HT-29 (cell line): ENCODE measurements around the gene XKR3. TPM values are rescaled to one million over a fixed set of nuclear protein-coding genes. Genes with fewer than 3 reads are reported as not detected.
"Not testable (repeated sequence)": the region's sequence is repeated elsewhere in the genome, so short reads cannot be mapped to it uniquely, and the experiment has no call there.

Experiments
- DNase-seq: peaks from one replicate; pipeline ENCODE4 v3.0.0-alpha.2; 2015; ENCODE audit warnings: low spot score
- total RNA-seq: library from RNA; depleted of rRNA; stranded (reverse); fragments of >200 nt; shearing (Covaris generic); gene quantifications from 2 replicates; pipeline ENCODE4 v1.2.3, GENCODE V29; 2014; rRNA removed

Gene XKR3
- total RNA-seq = not detected in 2 replicates

- DNase-seq = no peak
Measured at GRCh38 chr22:16824716-16825687, at the start of gene XKR3. TSS of gene XKR3 (minus strand) at chr22:16825411. CDS start at chr22:16808073, 17,338 bp downstream.

DNA sequence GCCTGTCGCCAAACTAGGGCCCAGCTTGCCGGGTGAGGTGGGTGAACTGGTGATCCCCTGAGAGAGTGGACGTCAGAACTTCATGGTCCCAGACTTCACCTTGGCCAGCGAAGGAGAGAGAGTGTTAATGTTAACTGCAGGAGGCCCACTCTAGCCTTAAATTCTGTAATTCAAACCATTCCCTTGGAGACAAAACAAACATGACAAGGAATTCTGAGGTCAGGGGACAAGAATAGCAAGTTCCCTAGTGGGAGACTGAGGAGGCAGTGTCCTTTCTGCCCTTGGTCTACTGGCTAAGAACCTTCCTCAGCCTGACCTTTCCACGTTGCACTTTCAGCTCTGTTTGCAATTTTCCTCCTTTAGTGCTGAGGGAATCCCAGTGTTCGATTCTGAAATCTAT lies 44.4 kb upstream of the XKR3 start:
- not testable (repeated sequence) for DNase-seq

- DNase-seq = no peak
Measured at GRCh38 chr22:16866167-16866566, 41.0 kb upstream of the XKR3 start.

DNA sequence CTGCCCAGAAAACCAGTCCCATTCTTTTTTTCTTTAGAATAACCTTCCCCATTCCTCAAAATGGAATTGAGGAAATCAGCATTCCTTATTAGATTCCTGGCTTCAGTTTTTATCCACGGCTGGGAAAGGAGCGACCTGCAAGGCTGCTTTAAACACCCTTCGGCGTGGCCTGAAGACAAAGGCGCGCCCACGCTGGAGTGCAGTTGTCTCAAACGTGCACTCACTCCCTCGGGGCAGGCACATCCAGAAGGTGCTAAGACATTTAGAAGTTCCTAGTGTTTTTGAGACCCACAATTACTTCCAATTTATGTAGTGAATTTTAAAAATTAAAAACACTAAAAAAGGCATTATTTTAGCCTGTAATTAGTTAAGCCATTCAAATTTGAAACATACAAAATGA lies 31.6 kb upstream of the XKR3 start:
- not testable (repeated sequence) for DNase-seq

DNA sequence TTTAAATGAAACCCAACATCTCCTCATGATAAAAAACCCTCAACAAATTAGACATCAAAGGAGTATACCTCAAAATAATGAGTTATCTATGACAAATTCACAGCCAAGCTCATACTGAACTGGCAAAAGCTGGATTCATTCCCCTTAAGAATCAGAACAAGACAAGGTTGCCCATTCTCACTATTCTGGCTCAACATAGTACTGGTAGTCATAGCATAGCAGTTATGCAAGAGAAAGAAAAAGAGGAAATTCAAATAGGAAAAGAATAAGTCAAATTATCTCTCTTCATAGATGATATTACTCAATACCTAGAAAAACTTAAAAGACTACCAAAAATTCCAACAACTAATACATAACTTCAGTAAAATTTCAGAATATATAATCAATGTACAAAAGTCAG lies 29.4 kb upstream of the XKR3 start:
- no peak for DNase-seq

DNA sequence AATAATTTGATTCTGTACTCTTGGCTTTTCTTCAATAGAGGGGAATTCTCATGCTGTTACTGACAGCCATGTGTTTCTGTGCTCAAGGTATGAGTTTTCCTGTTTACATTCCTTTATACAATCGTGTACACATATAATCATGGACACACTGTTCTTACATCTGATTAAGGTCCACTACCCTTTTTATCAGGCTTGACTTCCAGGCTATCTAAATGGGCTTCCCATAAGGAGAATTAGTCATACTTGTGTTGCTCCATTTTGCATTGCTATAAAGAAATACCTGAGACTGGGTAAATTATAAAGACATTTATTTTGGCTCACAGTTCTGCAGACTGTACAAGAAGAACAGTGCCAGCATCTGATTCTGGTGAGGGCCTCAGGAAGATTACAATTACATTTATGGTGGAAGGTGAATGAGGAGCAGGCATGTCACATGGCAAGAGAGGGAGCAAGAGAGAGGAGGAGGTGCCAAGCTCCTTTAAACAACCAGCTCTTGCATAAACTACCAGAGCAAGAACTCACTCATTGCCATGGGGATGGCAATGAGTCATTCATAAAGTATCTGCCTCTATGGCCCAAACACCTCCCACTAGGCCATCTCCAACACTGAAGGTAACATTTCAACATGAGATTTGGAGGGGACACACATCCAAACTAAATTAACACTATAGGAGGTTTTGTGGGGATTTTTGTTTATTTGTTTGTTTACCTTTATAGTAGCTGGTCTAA lies 26.2 kb upstream of the XKR3 start:
- not testable (repeated sequence) for DNase-seq

DNA sequence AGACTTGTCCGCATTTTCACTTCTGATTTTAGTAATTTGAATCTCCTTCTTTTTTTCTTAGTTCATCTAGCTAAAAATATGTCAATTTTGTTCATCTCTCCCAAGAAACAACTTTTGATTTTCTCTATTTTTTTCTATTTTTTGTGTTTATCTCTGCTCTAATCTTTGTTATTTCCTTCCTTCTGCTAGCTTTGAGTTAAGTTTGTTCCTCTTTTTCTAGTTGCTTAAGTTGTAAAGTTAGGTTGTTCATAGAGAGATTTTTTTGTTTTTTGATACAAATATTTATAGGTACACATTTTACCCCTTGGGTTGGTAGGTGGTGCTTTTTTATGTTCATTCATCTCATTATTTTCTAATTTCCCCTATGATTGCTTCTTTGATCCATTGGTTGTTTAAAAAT lies 22.1 kb upstream of the XKR3 start:
- no peak for DNase-seq

GRCh38 chr22:16845881-16846280 lies 20.7 kb upstream of the XKR3 start:
- DNase-seq = no peak

GRCh38 chr22:16845465-16845864 lies 20.3 kb upstream of the XKR3 start:
- DNase-seq = no peak

DNA sequence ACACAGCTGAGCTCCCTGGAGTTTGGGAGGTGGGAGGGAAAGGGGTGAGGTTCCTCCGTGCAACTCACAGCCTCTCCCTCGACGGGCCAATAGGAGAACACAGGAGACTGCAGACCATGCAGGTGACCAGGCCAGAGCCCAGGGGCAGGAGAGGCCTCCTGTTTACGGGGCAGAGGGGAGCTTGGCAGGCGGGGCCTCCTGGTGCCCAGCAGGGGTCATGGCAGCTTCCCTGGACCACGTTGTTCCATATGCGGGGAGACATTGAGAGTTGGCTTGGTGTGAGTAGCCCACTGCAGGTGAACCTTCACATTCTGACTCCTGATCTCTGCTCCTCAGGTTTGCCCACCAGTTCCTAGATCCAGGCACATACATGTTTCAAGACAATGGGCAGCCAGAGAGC lies 19.3 kb upstream of the XKR3 start:
- DNase-seq = no peak

- no peak for DNase-seq
Measured at GRCh38 chr22:16838073-16838472, 12.9 kb upstream of the XKR3 start.

DNA sequence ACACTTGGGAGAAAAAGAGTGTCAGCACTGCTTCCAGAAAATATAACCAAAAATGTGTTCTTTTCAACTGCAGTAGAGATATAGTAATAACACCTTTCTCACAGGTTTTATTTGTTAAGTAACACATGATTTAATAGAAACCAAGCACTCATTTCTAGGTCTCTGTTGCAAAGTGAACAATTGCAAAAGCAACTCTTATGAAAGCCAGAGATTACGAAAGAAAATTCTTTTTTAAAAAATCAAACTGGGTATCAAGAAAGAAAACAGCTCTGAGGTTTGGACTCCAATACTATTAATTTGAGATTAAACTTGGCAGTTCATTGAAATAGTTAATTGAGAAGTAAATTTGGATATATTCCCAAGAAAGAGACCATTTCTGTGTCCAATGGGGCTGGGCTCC lies 9.8 kb upstream of the XKR3 start:
- no peak for DNase-seq

DNA sequence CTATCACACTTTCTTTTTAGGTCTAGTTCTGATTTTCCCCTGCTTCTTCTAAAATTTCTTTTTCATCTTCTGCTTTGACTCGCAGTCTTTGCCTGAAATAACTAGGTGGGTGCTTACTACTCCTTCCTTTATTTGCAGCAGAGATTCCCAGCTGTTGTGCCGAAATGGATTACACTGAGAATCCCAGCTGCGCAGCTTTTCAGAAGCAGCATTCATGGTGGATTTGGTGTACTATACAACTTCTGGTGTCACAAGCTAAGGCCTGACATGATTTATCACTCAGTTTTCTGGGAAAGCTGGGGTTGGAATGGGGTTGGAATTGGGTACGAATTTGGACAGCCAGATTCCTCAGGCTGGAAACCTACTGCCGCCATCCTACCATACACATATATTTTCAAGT lies 6.0 kb upstream of the XKR3 start:
- DNase-seq = no peak

DNA sequence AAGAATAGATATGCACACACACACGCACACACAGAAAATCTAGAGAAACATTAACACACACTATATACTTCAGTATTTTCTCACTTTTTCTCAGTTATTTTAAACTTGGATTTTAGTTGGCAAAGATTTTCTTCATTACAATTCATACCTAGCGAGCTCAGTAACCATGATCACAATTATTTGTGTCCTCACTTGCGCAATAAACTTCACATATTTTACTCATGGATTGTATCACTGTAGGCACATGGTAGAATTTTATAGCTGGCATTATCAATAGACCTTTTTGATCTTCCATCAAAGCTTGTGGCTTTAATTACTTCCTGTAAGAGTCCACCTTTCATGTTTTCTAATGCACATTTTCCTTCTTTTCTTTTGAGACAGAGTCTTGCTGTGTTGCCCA lies 4.8 kb upstream of the XKR3 start:
- no peak for DNase-seq

GRCh38 chr22:16828876-16829275 lies 3.7 kb upstream of the XKR3 start:
- no peak for DNase-seq

GRCh38 chr22:16827506-16827905 lies 2.3 kb upstream of the XKR3 start:
- DNase-seq = no peak

GRCh38 chr22:16819249-16819648 lies 6.0 kb downstream of the XKR3 start:
- no peak for DNase-seq

GRCh38 chr22:16818538-16818937 lies 6.7 kb downstream of the XKR3 start:
- no peak for DNase-seq

DNA sequence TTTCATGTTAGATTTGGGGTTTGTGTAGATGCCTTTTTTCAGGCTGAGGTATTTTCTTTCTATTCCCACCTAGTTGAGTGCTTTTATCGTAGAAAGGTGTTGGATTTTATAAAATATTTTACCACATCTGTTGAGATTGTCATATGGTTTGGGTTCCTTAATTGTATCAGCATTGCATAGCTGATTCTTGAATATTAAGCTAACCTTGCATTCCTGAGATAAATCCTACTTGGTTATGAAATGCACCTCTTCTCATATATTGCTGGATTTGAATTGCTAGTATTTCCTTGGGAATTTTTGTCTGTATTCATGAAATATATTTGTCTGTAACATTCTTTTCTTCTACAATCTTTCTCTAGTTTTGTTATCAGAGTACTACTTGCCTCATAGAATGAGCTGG lies 10.1 kb downstream of the XKR3 start:
- DNase-seq = no peak

DNA sequence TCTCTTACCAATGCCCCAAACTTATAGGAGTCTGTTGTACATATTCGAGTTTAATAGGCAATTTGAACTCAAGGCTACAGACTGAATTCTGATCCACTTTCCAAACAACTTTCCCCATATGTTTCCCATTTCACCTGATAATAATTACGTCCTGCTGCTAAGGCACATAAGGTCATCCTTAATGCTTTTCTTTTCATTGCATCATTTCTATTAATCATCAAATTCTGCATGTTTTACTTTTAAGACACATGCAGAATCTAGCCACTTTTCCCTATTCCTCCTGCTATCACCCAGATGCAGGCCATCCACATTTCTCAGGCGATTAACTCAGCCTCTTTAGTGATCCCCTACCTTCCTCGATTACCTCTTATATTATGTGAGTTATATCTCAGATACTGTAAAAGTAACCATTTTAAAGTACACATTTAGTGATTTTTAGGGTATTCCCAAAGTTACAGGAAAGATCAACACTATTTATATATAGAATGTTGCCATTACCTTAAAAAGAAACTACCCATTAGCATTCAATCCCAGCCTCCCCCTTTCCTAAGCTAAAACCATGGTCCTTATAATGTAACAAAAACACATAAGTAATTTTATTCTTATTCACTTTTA lies 14.9 kb downstream of the XKR3 start:
- no peak for DNase-seq

DNA sequence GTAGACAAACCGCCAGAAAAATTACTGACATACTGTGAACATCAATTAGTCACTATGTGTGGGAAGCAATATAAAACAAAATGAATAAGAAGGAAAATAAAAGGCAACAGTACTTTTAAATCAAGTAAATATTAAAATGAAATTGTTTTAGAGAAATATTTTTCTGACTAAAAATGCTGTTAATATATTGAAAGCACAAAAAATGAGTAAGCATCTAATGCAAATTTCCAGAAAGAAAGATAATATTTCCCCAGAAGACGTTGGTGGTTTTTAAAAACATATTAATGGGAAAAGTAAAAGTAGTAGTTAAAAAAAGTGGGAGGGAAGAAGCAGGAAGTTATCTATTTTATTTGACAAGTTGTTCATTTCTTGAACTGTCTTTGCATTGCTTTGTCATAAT lies 16.5 kb downstream of the XKR3 start:
- no peak for DNase-seq

- no peak for DNase-seq
Measured at GRCh38 chr22:16807109-16807508, 18.1 kb downstream of the XKR3 start.
